ENCODE measurements around the gene MAP2K4.

MAP2K4 gene

GRCh38 chr17:12035673-12036072 is 15.0 kb downstream of the MAP2K4 start:
- in situ Hi-C loops (cut with MboI; ENCODE audit: low sequenced_read_pairs), result no loop called here

- in situ Hi-C loops (cut with MboI; ENCODE audit: low sequenced_read_pairs), result no loop called here
Observed at GRCh38 chr17:12037970-12038369, 17.3 kb downstream of the MAP2K4 start.

DNA sequence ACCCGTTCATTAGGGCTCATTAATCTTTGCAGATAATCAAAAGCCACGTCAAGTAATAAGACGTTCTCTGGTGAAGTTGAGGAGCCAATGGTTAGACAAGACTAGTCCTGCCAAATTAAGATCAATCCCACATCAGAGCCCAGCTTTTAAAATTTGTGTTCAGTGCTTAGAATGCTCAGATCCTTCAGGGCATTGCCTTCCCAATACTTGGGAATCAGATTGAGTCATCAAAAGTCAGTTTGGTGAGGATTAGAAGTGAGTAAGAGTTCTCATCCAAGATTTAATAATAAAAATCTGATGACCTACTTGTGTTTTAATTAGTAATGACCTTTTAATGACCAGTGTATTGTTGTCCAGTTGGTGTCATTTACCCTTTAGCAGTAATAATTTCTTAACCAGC is 19.8 kb downstream of the MAP2K4 start:
- in situ Hi-C loops (cut with MboI; ENCODE audit: low sequenced_read_pairs), result no loop called here

- in situ Hi-C loops (cut with MboI; ENCODE audit: low sequenced_read_pairs), result no loop called here
Observed at GRCh38 chr17:12041312-12041711, 20.6 kb downstream of the MAP2K4 start.

DNA sequence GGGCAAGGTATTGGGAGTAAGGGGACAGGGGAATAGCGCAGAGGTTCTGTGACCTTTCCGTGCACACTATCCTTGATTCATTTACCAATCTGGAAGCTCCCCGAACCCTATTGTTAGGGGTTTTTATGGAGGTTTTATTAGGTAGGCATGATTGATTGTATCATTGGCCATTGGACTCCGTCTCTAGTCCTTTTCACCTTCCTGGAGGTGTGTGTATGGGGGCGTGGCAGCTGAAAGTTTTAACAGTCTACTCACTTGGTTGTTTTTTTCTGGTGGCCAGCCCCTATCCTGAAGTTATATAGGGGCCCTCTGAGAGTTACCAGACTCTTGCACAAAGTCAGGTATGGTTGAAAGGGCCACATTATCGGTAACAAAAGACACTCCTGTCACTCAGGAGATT is 23.0 kb downstream of the MAP2K4 start:
- in situ Hi-C loops (cut with MboI; ENCODE audit: low sequenced_read_pairs), result no loop called here

DNA sequence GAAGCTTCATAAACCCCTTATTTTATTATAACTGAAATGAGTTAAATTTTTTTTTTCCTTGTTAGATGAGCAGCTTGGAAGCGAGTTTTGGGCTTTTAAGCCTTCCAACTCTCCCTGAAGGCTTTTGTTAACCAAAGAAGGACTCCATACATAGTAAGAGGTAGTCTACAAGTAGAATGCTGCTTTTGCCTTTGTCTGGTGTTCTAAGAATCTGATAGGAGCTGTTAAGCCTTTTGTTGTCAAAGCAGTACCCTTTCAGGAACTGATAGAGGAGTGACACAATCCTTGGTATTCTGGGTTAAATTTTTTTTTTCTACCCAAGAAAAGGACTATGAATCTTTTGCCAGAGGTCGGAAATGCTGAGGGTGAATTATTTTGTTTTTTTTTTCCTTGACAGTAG is 26.1 kb downstream of the MAP2K4 start:
- in situ Hi-C loops (cut with MboI; ENCODE audit: low sequenced_read_pairs), result no loop called here

DNA sequence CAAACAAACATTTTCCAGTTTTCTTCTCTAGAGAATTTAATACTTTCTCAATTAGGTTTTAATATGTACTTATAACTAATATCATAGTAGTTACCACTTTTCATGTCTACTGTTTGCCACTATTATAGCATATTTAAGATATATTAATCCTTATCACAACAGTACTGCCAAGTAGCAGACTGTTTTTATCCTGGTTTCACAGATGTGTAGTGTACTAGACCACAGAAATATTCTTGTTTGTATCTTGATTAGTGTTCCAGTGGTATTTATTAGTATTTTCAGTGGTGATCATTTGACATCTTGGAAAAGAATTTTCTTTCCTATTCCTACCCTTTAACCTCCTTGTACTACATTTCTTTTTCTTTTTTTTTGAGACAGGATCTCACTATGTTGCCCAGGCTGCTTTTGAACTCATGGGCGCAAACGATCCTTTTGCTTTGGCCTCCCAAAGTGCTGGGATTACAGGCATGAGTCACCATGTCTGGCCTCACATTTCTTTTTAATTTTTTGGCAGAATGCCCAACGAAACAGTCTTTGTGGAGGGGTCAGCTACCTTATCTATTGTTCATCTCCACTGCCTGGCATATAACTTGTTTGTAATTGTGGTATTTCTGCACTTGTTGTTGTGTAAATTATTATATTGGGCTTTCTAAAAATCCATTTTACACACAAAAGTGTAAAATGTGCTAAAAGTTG is 27.2 kb downstream of the MAP2K4 start:
- in situ Hi-C loops (cut with MboI; ENCODE audit: low sequenced_read_pairs), result no loop called here

- in situ Hi-C loops (cut with MboI; ENCODE audit: low sequenced_read_pairs), result no loop called here
Observed at GRCh38 chr17:12048843-12049473, 28.3 kb downstream of the MAP2K4 start.

- in situ Hi-C loops (cut with MboI; ENCODE audit: low sequenced_read_pairs), result no loop called here
Observed at GRCh38 chr17:12050646-12051225, 30.1 kb downstream of the MAP2K4 start.

GRCh38 chr17:12053552-12053951 is 32.9 kb downstream of the MAP2K4 start:
- in situ Hi-C loops (cut with MboI; ENCODE audit: low sequenced_read_pairs), result no loop called here

DNA sequence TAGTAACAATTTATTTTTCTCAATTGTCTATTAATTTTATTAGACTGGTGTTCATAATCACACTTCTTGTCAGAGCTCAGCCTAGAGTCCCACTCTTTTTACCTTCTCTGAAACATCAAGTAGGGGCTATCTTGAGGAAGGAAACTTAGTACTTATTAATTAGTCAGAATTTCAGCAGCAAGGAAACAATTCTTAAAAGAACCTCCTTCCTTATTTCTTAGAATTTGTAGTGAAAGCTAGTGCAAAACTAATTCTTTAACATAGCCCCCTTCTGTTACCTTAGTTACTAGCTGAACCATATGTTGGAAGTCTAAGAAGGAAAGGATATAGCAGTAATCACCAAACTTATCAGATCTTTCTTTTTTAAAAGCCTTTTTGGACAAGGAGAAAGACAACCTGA is 35.2 kb downstream of the MAP2K4 start:
- in situ Hi-C loops (cut with MboI; ENCODE audit: low sequenced_read_pairs), result no loop called here

- in situ Hi-C loops (cut with MboI; ENCODE audit: low sequenced_read_pairs), result no loop called here
Observed at GRCh38 chr17:12057520-12057919, 36.8 kb downstream of the MAP2K4 start.

DNA sequence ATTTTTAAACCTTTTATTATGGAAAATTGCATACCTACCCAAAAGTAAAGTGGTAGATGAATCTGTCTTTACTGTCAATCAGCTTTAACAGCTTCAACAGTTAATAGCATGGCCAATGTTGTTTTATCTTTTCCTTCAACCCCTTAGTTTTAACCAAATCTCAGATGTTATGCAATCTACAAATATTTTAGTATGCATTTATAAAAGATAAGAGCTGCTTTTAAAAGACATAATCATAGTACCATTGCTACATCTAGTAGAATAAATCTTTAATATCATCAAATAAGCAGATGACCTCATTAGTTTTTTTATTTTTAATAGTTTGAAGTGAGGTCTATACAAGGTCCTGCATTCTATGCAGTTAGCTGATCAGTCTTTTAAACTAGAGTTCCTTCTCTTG is 37.9 kb downstream of the MAP2K4 start:
- in situ Hi-C loops (cut with MboI; ENCODE audit: low sequenced_read_pairs), result no loop called here

- in situ Hi-C loops (cut with MboI; ENCODE audit: low sequenced_read_pairs), result no loop called here
Observed at GRCh38 chr17:12062249-12062648, 41.6 kb downstream of the MAP2K4 start.

DNA sequence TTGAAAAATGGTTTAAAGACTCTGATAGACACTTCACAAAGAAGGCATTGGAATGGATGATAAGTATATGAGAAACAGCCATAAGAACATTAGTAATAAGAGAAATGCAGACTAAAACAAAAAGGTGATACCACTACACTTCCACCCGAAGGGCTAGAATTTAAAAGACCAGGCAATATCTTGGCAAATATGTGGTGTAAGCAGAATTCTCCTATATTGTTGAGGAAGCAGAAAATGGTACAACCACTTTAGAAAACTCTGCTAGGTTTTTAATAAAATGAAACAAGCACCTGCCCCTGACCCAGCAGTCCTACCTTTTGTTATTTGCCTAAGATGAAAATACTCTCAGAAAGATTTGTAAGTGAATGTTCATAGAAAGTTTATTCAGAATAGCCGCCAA is 43.7 kb downstream of the MAP2K4 start:
- in situ Hi-C loops (cut with MboI; ENCODE audit: low sequenced_read_pairs), result no loop called here

- in situ Hi-C loops (cut with MboI; ENCODE audit: low sequenced_read_pairs), result no loop called here
Observed at GRCh38 chr17:12067485-12067884, 46.8 kb downstream of the MAP2K4 start.

DNA sequence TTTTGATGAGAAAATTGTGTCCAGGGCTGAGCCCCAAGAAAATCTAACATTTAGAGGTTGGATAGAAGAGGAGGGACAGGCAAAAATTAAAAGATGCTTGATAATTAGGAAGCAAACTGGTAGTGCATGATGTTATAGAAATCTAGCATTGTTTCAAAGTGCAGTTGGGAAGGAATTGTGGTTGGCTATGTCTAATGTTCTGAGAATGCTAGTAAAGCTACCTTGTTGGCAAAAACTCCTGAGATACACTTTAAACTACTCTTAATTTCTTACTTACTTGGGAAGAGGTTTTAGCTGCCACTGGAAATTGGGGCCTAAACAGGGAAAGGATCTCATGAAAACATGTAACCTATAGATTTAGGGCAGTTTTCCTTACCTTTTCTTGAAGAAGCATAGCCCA is 48.3 kb downstream of the MAP2K4 start:
- in situ Hi-C loops (cut with MboI; ENCODE audit: low sequenced_read_pairs), result no loop called here

GRCh38 chr17:12070561-12070960 is 49.9 kb downstream of the MAP2K4 start:
- in situ Hi-C loops (cut with MboI; ENCODE audit: low sequenced_read_pairs), result no loop called here

GRCh38 chr17:12074346-12074745 is 53.7 kb downstream of the MAP2K4 start:
- in situ Hi-C loops (cut with MboI; ENCODE audit: low sequenced_read_pairs), result no loop called here

DNA sequence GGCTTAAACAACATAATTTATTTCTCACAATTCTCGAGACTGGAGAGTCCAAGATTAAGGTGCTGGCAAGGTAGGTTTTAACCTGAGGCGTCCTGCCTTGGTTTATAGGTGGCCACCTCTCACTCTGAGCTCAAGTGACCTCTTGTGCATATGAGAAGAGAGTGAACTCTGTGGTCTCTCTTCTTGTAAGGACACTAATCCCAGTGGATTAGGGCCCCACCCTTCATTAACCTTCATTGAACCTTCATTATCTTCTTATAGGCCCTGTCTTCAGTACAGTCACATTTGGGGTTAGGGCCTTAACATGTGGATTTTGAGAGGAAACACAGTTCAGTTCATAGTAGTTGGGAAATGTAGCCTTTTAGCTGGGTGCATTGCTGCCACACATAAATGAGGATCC is 57.1 kb downstream of the MAP2K4 start:
- in situ Hi-C loops (cut with MboI; ENCODE audit: low sequenced_read_pairs), result no loop called here

DNA sequence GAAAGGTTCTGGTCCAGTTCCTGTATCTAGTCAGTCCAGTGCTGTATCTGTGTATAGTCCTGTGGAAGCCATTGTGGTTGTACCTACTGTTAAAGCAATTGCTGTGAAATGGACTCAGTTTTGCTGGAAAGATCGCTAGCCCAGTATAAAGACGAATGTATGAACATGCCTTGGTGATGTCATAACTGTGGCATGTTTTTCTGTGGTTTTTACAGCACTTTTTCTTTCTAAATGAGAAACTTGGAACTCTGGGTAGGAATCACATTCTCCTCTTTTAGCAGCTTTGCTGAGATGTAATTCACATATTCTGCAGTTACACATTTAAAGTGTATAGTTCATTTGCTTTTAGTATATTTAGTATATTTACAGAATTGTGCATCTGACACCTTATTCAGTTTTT is 58.1 kb downstream of the MAP2K4 start:
- in situ Hi-C loops (cut with MboI; ENCODE audit: low sequenced_read_pairs), result no loop called here

- in situ Hi-C loops (cut with MboI; ENCODE audit: low sequenced_read_pairs), result no loop called here
Observed at GRCh38 chr17:12081720-12082119, 61.0 kb downstream of the MAP2K4 start.
